Measurements from ENCODE around the gene CLN6.

DNA sequence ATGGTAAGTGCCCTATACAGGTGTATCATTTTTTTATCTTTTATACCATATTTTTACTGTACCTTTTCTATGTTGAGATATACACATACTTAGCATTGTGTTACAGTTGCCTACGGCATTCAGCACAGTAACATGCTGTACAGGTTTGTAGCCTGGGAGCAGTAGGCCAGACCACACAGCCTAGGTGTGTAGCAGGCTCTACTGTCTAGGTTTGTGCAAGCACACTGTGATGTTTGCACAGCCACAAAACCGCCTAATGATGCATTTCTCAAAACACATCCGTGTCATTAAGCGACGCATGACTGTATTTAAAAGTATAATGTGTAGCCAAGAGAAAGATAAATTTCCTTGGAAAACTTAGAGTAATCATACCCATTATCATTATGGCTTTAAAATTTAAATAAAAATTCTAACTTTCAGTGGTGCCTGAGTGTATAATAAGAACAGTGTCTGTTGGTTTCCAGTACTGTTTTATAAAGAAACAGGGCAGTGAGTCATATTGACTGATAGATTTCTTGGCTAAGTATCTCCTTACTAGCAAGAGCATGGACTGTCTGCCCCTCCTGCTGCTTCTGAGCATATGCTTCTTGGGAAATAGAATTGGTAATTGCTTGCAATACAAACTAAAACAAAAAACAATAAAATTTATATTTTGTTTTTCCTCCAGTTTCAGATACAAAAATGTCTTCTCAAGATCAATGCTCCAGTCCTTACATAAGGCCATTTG lies 42.7 kb downstream of the CLN6 start:
- TF ChIP-seq CTCF (conservative IDR thresholded peaks at IDR 0.05; ENCODE audit: low read length) (no peak), EZH2phosphoT487 (IDR thresholded peaks at IDR 0.05; ENCODE audit: borderline replicate concordance) (no peak)
